C4-2B (cell line): ENCODE measurements around the gene ARPC4.

Experiments used
- ZFX ChIP-seq: fragments of 450-650 bp; IDR thresholded peaks from 2 replicates; pipeline ENCODE4 v1.6.1; 2017
- TF ChIP-seq, protein P1 (sequence below): fragments of 450-650 bp; conservative IDR thresholded peaks from 2 replicates; pipeline ENCODE4 v1.5.1; 2017; ENCODE audit warnings: mild to moderate bottlenecking

GRCh38 chr3:9749296-9749644 lies 43.6 kb upstream of the ARPC4 start:
- TF ChIP-seq, protein P1, sequence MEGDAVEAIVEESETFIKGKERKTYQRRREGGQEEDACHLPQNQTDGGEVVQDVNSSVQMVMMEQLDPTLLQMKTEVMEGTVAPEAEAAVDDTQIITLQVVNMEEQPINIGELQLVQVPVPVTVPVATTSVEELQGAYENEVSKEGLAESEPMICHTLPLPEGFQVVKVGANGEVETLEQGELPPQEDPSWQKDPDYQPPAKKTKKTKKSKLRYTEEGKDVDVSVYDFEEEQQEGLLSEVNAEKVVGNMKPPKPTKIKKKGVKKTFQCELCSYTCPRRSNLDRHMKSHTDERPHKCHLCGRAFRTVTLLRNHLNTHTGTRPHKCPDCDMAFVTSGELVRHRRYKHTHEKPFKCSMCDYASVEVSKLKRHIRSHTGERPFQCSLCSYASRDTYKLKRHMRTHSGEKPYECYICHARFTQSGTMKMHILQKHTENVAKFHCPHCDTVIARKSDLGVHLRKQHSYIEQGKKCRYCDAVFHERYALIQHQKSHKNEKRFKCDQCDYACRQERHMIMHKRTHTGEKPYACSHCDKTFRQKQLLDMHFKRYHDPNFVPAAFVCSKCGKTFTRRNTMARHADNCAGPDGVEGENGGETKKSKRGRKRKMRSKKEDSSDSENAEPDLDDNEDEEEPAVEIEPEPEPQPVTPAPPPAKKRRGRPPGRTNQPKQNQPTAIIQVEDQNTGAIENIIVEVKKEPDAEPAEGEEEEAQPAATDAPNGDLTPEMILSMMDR: no peak
- TF ChIP-seq ZFX: no peak
